KBM-7 (cell line): ENCODE data around the gene AGBL4.
A peak's percentile ranks its signal among the peaks of the same experiment; 100 is the strongest.

ENCODE experiments used
- DNase-seq: peaks from one replicate; pipeline ENCODE4 v3.0.0-alpha.2; 2015
- in situ Hi-C: fragments of 300-500 bp; cut with MboI; formaldehyde crosslinking; loops from 2 replicates; pipeline ENCODE4 v1.14.3; 2020; ENCODE audit warnings: low sequenced_read_pairs, low pct_unique_long_range_greater_than_20kb, mixed read lengths

AGBL4 gene

DNA sequence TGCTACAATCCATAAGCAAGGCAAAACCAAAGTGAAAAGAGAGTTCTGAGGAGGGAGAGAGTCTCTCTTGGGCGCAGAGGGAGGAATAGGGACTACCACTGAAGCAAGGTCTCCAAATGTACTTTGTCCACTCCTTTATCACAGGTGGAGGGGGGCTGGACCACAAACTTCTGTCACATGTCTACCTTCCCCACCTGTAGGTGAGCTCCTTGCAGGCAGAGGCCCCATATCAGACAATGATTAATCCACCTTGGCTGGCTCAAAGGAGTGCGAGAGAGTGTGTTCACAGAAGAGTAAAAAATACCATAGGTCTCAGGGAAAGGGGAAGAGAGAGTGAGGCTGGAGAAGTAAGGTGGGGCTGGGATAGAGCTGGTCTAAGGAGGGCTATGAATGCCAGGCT, 1251.5 kb downstream of the AGBL4 start:
- DNase-seq, result no peak
- in situ Hi-C loops, result no loop called here

DNA sequence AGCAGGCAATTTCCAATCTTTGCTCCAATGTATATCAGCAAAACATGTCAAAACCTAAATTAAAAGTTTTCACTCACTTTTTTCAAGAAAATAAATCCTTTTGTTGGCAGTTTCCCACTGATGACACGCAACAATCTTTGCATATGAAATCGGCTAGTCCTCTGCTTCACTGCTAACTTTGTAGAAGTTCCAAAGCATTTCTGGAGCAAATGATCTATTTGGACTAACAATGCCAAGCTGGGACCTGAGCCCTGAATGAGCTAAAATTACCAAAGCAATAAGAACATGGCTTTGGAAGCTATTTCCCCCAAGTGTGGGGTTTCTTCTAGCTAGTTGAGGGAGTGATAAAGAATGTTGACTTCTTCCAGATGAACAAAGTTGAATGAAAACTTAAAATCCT, 1252.2 kb downstream of the AGBL4 start:
- in situ Hi-C loops, result no loop called here
- DNase-seq, result no peak

DNA sequence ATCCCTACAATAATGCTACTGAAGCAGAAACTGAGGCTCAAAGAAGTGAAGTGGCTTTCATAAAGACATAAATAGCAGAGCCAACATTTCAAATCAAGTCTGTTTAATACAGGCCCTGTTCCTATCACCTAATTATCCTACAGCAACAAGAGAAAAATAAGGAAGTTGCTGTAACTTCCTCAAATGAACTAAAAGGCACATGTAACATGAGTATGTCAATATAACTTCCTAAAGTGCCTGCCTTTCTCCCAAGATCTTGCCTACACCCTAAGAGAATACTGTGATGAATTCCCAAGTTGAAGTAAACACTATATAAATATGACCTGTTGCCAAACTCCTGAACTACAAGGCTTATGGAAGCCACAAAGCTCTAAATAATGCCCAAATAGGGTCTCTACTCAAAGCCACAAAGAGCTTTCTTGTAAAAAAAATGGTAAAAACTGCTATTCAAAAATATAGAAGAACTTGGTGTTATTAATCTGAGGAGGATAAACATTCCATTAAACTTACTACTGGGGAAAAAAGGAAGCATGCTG, 1255.7 kb downstream of the AGBL4 start:
- in situ Hi-C loops, result no loop called here
- peak; percentile 58 for DNase-seq

DNA sequence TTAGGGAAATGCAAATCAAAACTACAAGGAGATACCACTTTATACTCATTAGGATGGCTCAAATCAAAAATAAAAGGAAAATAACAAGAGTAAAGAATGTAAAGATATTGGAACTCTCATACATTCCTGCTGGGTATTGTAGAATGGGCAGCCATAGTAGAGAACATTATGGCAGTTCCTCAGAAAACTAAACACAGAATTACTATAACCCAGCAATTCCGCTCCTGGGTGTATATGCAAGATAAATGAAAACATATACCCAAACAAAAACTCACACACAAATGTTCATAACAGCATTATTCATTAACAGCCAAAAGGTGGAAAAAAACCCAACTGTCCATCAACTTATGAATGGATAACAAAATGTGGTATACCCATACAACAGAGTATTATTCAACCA, 1258.4 kb downstream of the AGBL4 start:
- in situ Hi-C loops, result no loop called here
- no peak for DNase-seq

DNA sequence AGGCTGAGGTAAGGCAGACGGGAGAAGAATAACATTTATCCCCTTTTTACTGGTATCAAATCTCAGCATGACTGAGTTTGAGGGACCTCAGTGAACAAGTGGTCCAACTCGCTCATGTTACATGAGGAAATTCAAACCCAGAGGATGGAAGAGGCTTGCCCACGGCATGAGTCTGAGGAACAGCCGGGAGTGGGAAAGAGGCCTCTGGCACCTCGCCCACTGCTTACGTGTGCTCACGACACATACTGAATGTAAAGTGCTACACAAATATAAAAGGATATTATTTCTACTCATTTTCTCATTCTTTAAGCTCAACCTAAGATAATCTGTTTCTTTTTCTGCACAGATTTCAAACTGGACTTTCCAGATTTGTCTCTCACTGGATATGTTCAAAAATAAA, 1261.8 kb downstream of the AGBL4 start:
- in situ Hi-C loops, result no loop called here
- DNase-seq, result no peak

DNA sequence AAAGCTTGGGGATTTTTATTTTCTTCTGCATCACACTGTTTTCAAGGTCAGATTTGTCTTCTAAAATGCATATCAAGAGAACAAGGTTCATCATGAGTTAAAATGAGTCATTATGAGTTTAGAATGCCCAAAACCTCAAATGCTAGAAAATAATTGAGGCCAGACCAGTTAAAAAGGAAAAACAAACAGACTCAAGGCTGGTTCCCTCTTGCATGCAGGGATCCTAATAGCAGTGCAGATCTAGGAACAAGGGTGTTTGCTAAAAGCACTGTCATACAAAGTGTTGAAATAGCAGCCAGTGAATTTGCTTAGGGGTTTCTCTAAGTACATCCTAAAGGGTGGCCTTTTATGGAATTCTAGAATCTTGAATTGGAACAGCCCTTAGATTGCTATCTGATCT, 1262.3 kb downstream of the AGBL4 start:
- DNase-seq, result no peak
- in situ Hi-C loops, result no loop called here

DNA sequence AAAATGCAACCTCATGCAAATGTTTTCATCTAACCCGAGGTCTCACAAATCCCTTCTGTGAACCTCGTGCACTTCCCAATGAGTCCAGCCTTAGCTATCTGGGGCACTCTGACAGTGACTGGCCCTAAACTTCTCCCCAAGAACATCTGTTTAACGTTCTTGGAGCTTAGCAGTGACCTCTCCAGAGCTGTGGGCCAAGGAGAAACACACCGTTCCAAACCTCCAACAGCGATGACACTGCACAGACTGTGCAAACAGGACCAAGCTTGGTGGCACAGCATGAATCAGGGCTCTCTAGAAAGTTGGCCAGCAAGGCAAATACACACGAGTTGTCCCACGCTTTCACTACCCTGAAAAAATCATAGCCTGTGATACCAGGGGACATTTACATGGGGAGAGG, 1262.9 kb downstream of the AGBL4 start:
- in situ Hi-C loops, result no loop called here
- no peak for DNase-seq

DNA sequence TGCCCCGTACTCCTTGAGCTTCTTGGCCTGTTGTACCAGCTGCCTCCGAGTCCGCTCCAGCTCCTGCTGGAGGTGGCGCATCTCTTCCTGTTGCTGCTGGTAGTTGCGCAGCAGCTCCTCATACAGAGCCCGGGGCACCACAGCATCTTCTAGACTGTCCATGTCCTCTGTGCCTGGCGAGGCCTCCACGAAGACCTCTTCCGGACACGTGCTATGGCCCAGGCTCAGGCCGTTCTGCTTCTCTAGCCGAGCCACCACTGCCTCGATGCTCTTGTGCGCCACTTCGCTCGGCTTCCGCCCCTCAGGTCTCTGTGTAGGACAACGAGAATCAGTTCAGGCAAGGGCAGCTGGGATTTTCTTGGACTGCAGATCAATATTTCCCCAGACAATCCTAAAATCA, 1264.8 kb downstream of the AGBL4 start:
- DNase-seq, result no peak
- in situ Hi-C loops, result no loop called here

DNA sequence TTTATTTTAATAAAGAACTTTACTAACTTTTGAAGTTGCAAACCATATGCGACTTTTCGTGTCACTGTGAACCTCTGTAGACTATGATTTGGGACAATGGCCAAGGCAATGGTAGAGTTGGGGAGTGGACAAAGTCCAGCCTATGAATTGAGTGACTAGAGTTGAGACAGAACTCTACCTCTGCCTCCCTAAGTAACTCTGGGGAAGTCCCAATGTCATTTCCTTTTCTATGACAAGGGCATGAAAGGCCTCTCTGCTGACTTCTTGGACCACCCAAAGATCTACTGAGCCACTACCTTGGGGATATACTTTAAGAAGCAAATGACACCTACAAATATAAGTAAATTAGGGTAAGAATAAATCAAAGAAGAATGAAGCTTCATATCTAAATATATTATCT, 1266.4 kb downstream of the AGBL4 start:
- in situ Hi-C loops, result no loop called here
- DNase-seq, result no peak

DNA sequence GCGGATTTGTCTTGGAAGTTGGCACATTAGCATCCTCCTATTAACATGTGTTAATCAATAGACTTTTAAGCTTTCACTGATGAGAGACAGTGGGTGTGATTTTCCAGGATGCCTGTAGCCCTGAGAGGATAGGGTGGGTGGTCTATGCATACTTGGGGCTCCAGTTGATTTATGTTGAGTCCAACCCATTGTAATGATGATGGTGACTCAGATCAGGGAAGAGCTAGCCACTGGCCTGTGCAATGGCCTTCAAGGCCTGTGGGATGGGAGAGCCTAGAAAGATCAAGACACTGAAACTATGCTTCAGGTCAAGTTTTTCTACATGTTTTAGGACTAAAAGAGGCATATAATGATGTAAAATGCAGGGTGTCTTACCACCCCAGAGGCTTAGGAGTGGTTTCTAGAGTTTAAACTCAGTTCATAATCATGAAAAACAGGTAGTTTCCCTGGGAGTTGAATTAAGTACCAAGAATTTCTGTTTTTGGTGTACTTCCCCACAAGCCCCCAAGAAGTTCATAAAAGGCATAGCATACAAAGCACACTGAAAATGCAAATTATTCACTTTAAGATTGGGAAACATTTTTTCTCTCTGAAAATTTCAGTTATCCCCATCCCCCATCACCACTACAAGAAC, 1267.0 kb downstream of the AGBL4 start:
- in situ Hi-C loops, result no loop called here
- no peak for DNase-seq

DNA sequence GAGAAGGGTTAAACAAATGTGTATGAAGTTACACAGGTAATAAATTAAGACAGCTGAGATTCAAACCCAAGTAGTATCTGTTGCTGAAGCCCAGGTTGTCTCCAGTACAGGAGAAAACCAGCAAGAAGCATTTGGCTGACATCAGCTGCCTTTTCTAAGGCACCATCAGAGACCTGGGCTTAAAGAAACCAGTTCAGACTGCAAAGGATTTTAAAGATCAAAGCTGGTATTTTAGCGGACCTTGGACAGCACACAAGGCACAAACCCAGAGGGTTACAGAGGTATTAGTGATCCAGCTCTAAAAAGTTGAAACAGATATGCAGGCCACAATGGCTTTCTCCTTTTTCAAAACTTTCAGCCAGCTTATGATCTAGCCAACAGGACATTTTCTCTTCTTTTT, 1270.5 kb downstream of the AGBL4 start:
- in situ Hi-C loops, result no loop called here
- DNase-seq, result no peak

DNA sequence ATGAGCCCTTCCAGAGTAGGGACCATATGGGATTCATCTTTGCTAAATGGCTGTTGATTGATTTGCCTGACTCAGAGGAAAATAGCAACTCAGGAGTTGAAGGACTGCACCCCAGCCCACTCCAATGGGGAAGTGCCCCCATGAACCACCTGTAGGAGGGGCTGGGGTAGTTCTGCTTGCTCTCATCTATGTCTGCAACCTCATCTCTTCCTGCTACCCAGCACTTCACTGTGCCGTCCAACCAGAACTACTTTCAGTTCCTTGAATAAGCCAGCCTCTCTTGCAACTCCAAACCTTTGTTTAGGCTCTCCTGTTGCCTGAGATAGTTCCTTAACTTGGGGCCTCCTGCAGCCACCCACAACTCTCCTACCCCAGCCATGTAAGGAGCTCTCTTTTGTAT, 1273.6 kb downstream of the AGBL4 start:
- no peak for DNase-seq
- in situ Hi-C loops, result no loop called here

DNA sequence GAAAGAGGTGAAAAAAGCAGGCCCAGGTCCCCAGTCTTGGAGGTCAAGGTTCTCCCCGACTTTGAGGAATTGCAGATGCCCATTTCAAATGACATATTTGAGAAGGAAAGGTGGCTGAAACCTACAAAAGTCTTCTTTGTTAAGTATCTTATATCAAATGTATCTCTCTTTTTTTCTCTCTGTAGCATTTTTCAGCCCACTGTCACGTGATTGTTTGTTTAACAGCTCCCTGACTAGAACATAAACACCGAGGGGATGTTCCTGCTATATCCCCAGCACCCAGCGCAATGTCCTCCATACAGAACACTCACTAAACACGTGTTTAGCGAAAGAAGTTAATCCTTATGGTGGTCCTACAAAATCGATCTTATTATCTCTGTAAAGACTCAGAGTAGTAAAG, 1274.7 kb downstream of the AGBL4 start:
- no peak for DNase-seq
- in situ Hi-C loops, result no loop called here

DNA sequence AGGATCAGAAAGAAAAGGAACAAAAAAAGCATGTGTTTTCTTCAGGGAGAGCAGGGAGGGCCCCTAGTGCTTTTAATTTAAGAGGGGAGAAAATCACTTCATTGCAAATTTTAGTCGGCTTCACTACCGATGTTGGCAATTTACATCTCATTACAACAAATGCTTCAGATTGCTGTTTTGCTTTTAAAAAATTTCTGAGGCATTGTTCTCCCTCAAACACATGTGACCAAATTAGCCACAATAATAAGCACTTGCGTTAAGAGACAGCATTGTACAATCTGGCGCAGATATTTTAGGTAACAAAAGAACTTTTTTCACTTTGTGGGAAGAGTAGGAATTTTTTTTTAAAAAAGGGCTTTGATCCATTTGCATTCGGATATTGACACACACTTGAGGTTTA, 1276.8 kb downstream of the AGBL4 start:
- in situ Hi-C loops, result no loop called here
- DNase-seq, result no peak

DNA sequence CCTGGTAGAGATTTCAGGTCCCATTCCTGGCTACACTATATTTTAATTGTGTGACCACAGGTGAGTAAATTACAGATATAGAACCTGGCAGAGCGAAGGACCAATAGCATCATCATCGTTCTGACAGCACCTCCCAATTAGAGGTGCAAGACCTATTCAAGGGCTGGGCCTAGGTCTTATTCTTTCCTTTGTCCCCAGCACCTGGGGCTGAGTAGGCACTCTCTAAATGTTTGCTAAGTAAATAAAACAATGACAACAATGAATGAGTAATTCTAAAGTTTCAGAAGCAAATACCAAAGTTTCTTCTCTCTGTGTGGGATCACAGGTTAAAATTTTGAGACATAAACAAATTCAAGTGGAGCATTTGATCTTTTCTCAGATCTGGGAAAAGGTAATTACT, 1279.7 kb downstream of the AGBL4 start:
- in situ Hi-C loops, result no loop called here
- no peak for DNase-seq

DNA sequence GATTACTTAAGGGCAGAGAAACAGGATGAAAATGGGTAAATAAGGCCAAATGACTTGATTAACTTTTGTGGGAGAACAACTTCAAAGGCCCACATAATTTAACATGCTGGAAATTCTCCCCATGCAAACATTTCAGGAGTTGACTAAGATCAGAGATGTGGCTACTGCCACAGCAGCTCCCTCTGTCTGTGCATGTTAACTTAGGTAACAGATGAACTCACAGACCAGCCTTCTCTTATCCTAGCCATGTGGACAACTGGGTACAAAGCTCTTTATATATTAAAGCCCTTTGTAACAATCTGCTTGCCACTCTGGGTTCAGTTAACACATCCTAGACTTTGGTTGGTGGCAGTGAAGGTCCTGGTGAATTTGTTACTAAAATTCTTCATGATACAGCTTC, 1280.3 kb downstream of the AGBL4 start:
- in situ Hi-C loops, result no loop called here
- DNase-seq, result no peak

DNA sequence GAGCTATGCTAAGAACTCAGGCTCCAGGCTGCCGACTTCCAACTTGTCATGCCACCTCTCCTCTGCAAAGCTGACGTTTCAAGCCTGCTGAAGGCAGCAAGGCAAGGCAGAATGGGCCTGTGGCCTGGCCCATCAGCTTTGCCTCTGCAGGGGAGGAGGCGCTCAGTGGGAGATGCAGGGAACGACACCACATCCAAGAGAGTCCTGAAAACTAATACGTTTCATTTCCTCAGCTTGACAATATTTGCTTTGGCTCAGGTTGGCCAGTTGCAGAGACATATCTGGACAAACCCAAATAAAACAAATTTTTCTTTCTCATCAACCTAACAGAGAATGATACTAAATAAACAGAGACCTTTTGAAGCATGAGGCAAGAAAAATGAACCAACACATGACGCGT, 1282.4 kb downstream of the AGBL4 start:
- in situ Hi-C loops, result no loop called here
- DNase-seq, result no peak

DNA sequence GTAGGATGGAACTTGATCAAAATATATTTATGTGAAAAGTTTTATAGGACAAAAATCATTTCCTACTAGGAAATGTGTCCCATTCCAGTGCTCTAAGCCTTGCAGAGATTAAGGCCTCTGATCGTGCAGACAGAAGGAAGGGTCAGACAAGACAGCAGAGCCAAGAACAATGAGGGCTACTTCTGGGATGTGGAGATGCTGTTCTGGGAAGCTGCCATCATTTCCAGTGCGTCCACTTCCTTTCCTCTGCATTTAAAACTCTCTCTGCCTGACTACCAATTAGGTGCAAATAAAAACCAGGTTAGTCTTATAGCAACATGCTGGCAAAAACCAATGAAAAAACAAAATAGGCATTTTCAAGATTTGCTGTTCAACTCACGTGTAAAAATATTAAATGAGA, 1283.1 kb downstream of the AGBL4 start:
- in situ Hi-C loops, result no loop called here

DNA sequence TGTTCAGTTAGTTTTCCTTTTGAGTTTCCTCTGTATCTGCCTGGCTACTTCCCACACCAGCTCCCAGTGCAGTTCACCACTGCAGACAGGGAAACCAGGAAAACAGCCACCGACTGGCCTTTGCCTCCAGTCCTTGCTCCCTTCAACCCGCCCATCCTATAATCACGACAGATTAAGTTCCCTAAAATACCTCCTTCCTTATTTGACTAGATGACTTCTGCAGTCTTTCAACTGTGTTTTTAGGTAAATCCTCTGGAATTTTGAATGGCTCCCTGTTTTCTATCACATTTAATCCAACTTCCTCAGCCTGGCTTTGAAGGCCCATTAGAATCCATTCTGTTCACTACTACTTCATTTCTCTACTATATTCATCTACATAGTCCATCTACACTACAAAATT, 1284.7 kb downstream of the AGBL4 start:
- no peak for DNase-seq
- in situ Hi-C loops, result no loop called here

More for the DNA sequence above, 1283.1 kb downstream of the AGBL4 start:
- no peak for DNase-seq

DNA sequence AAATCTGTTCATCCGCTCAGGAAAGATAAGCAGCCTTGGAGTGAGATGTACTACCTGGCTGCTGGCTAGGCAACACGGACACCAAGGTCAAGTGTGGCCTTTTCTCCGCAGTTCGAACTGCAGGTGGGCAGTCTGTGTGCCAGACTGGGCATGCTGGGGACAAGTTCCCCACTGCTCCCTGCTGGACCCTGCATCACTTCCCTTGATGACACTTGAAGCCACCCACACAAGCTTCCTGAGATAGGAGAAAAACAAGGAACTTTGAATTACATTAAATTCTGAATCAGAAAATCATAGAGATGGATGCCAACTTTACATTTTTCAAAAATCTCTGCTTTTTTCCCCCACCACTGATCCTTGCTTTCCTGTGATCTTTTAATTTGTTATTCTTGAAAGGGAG, 1285.4 kb downstream of the AGBL4 start:
- DNase-seq, result no peak
- in situ Hi-C loops, result no loop called here

DNA sequence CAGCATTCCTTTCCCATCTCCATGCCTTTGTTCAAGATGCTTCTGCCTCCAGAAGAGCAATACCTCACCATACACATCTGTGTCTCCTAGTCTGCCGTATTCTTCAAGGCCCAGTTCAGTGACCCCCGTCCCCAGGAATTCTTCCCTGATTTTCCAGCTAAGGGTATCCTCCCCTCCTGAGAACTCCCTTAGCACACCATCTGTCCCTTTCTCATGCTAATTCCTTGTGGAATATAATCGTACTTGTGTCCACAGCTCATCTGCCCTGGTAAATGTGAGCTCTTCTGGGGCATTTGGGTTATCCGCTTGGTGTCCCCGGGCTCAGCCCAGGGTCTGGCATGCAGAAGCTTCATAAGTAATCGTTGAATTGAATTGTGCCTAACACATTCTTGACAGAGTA, 1288.0 kb downstream of the AGBL4 start:
- in situ Hi-C loops, result no loop called here
- no peak for DNase-seq
